K562 (cell line): ENCODE data around the gene GFI1B. TPM values are rescaled to one million over a fixed set of nuclear protein-coding genes. Genes with fewer than 3 reads are reported as not detected.

Experiments
- BRD4 ChIP-seq: fragments of 200-600 bp; sonication (generic); IDR thresholded peaks from 2 replicates; pipeline ENCODE4 v1.6.1; 2017; ENCODE audit warnings: inconsistent platforms
- CREM ChIP-seq: IDR thresholded peaks from 2 replicates; pipeline ENCODE4 v1.6.1; 2014; ENCODE audit warnings: antibody characterized with exemption, low read depth
- ELK1 ChIP-seq: sonication (generic); formaldehyde crosslinking; IDR thresholded peaks from 2 replicates; pipeline ENCODE4 v1.8.1; 2022; ENCODE audit warnings: missing genetic modification reagents
- FOXK1 ChIP-seq: sonication (generic); formaldehyde crosslinking; IDR thresholded peaks from 2 replicates; pipeline ENCODE4 v1.8.0; 2022; ENCODE audit warnings: missing genetic modification reagents, mild to moderate bottlenecking, borderline replicate concordance
- ID3 ChIP-seq, 2 experiments: fragments of 250-450 bp in 1 of 2; fragments of 450-650 bp in 1 of 2; sonication (Bioruptor Pico) in 1 of 2; IDR thresholded peaks; 2 replicates each; pipeline versions ENCODE4 v1.6.1 to v1.8.0; 2016 to 2021; ENCODE audit warnings: mild to moderate bottlenecking in 2 of 2, moderate library complexity in 2 of 2, missing compliant biosample characterization in 1 of 2, missing genetic modification characterization in 1 of 2
- KDM4B ChIP-seq, 2 experiments: fragments of 450-650 bp in 1 of 2; sonication (generic) in 1 of 2; IDR thresholded peaks; 2 replicates each; pipeline ENCODE4 v1.6.1; 2016 to 2017; ENCODE audit warnings: borderline replicate concordance in 2 of 2, antibody characterized with exemption in 1 of 2, low read depth in 1 of 2, mild to moderate bottlenecking in 1 of 2
- L3MBTL2 ChIP-seq: fragments of 450-650 bp; IDR thresholded peaks from 2 replicates; pipeline ENCODE4 v1.6.1; 2016; ENCODE audit warnings: mild to moderate bottlenecking, moderate library complexity
- MEIS2 ChIP-seq: fragments of 450-650 bp; IDR thresholded peaks from 2 replicates; pipeline ENCODE4 v1.6.1; 2014; ENCODE audit warnings: mild to moderate bottlenecking; ENCODE audit not compliant: partially characterized antibody
- MTA2 ChIP-seq: fragments of 450-650 bp; IDR thresholded peaks from 2 replicates; pipeline ENCODE4 v1.6.1; 2016; ENCODE audit warnings: low read depth
- NR1H2 ChIP-seq: sonication (generic); formaldehyde crosslinking; IDR thresholded peaks from 2 replicates; pipeline ENCODE4 v1.4.0; 2020; ENCODE audit warnings: mild to moderate bottlenecking, missing genetic modification reagents
- POLR2A ChIP-seq: fragments of 450-650 bp; conservative IDR thresholded peaks from 2 replicates; pipeline ENCODE4 v1.6.1; 2016
- RFX1 ChIP-seq: fragments of 450-650 bp; IDR thresholded peaks from 2 replicates; pipeline ENCODE4 v1.6.1; 2016; ENCODE audit warnings: mild to moderate bottlenecking, moderate library complexity
- SIN3A ChIP-seq, 2 experiments: fragments of 150-350 bp in 1 of 2; IDR thresholded peaks; 2 replicates each; pipeline ENCODE4 v1.6.1; 2011 to 2016; ENCODE audit warnings: borderline replicate concordance in 2 of 2, low read depth in 2 of 2, low read length in 2 of 2, mild to moderate bottlenecking in 2 of 2, moderate library complexity in 2 of 2; ENCODE audit not compliant: control insufficient read depth in 1 of 2
- SOX6 ChIP-seq: fragments of 450-650 bp; IDR thresholded peaks from 2 replicates; pipeline ENCODE4 v1.6.1; 2014; ENCODE audit warnings: mild to moderate bottlenecking
- ZNF282 ChIP-seq: sonication (generic); formaldehyde crosslinking; IDR thresholded peaks from 2 replicates; pipeline ENCODE4 v1.8.1; 2023; ENCODE audit warnings: missing genetic modification reagents
- ZNF316 ChIP-seq: fragments of 450-650 bp; IDR thresholded peaks from 2 replicates; pipeline ENCODE4 v1.6.1; 2016
- polyA plus RNA-seq, 8 experiments: library from polyadenylated mRNA; depleted of rRNA in 4 of 8; stranded (reverse) in 5 of 8; unstranded in 3 of 8; fragments of >200 nt; fragmentation: Nextera tagmentation in 2 of 8; fragmentation: Illumina TruSeq in 1 of 8; extraction: Ambion mirVana in 2 of 8; extraction: Trizol in 1 of 8; gene quantifications; 2 replicates each; pipeline versions ENCODE4 v1.2.1 to v1.2.3, GENCODE V29; 2011 to 2014; ENCODE audit warnings: inconsistent platforms in 1 of 8, missing spikeins in 1 of 8
- total RNA-seq, 7 experiments: library from RNA; depleted of rRNA in 6 of 7; stranded (reverse); fragments of >200 nt in 6 of 7; fragmentation: Illumina TruSeq in 2 of 7; extraction: Trizol in 2 of 7; gene quantifications; 2 replicates each; pipeline versions ENCODE4 v1.2.1 to v1.2.3, GENCODE V29; 2011 to 2021; ENCODE audit warnings: low replicate concordance in 1 of 7
- TF ChIP-seq, protein P1 (sequence below): fragments of 450-650 bp; IDR thresholded peaks from 2 replicates; pipeline ENCODE4 v1.6.1; 2016; ENCODE audit warnings: low read depth
- TF ChIP-seq, protein P2 (sequence below): fragments of 450-650 bp; conservative IDR thresholded peaks from 2 replicates; pipeline ENCODE4 v1.6.1; 2016; ENCODE audit warnings: missing genetic modification characterization, low read depth, mild to moderate bottlenecking, missing compliant biosample characterization, moderate library complexity

Gene GFI1B
- total and polyA plus RNA-seq, 9 of the 15 experiments (the other 6 are each of a cell fraction or from before 2014, with no cell fraction given): 8.0 to 75.7 (median 34.5) TPM

DNA sequence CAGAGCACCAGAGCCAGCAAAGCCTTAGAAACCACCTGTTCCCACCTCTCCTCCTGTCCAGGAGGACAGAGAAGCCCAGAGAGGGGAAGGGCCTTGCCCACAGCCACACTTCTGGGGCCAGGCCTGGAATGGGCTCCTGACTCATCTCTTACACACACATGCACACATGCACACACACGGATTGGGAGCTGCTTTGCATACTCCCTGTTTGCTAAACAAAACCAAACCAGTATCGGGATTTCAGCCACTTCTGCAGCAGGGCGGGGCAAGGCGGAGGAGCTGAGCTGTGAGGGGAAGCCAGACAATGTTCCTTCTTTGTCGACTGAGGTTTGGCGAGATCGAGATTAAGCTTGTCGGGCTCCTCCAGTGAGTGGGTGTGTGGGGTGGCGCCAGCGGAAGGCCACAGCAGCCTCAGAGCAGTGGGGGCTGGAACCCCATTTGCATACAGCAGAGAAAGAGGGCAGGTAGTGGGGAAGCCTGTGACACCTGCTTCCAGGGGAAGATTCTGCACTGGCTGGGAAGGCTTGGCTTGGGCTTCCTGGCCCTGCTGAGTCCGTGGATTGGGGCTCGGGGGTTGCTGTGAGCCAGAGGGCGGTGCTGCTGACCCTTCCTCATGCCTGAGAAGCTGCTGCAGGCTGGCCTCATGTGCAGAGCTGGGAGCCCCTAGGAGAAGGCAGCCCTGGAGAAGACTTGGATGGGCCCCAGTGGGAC, 16.1 kb downstream of the GFI1B start (continued):
- TF ChIP-seq, protein P1, sequence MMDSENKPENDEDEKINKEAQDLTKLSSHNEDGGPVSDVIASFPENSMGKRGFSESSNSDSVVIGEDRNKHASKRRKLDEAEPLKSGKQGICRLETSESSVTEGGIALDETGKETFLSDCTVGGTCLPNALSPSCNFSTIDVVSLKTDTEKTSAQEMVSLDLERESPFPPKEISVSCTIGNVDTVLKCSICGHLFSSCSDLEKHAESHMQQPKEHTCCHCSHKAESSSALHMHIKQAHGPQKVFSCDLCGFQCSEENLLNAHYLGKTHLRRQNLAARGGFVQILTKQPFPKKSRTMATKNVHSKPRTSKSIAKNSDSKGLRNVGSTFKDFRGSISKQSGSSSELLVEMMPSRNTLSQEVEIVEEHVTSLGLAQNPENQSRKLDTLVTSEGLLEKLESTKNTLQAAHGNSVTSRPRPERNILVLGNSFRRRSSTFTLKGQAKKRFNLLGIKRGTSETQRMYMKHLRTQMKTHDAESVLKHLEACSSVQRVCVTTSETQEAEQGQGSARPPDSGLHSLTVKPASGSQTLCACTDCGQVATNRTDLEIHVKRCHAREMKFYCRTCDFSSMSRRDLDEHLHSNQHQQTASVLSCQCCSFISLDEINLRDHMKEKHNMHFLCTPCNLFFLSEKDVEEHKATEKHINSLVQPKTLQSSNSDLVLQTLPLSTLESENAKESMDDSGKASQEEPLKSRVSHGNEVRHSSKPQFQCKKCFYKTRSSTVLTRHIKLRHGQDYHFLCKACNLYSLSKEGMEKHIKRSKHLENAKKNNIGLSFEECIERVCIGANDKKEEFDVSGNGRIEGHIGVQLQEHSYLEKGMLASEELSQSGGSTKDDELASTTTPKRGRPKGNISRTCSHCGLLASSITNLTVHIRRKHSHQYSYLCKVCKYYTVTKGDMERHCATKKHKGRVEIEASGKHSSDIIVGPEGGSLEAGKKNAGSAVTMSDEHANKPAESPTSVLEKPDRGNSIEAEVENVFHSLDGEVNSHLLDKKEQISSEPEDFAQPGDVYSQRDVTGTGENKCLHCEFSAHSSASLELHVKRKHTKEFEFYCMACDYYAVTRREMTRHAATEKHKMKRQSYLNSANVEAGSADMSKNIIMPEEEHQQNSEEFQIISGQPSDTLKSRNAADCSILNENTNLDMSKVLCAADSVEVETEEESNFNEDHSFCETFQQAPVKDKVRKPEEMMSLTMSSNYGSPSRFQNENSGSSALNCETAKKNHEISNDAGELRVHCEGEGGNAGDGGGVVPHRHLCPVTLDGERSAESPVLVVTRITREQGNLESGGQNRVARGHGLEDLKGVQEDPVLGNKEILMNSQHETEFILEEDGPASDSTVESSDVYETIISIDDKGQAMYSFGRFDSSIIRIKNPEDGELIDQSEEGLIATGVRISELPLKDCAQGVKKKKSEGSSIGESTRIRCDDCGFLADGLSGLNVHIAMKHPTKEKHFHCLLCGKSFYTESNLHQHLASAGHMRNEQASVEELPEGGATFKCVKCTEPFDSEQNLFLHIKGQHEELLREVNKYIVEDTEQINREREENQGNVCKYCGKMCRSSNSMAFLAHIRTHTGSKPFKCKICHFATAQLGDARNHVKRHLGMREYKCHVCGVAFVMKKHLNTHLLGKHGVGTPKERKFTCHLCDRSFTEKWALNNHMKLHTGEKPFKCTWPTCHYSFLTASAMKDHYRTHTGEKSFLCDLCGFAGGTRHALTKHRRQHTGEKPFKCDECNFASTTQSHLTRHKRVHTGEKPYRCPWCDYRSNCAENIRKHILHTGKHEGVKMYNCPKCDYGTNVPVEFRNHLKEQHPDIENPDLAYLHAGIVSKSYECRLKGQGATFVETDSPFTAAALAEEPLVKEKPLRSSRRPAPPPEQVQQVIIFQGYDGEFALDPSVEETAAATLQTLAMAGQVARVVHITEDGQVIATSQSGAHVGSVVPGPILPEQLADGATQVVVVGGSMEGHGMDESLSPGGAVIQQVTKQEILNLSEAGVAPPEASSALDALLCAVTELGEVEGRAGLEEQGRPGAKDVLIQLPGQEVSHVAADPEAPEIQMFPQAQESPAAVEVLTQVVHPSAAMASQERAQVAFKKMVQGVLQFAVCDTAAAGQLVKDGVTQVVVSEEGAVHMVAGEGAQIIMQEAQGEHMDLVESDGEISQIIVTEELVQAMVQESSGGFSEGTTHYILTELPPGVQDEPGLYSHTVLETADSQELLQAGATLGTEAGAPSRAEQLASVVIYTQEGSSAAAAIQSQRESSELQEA: no peak
- TF ChIP-seq L3MBTL2 (peak; percentile 43; the same call in 1 of the 2 replicates), POLR2A (no peak), SIN3A (IDR thresholded peaks at IDR 0.05; ENCODE audit: borderline replicate concordance in 2 of 2, control insufficient read depth in 1 of 2, low read depth in 2 of 2, low read length in 2 of 2) (no peak), KDM4B (IDR thresholded peaks at IDR 0.05; ENCODE audit: borderline replicate concordance in 2 of 2, low read depth in 1 of 2) (peak in 1 of 2 experiments; percentile 71; a peak in 1 of 4 replicates), ZNF316 (no peak), MTA2 (peak; percentile 62; the same call in 1 of the 2 replicates), ZNF282 (CRISPR knock-in tag) (no peak), BRD4 (no peak), SOX6 (peak; percentile 96), ID3 (CRISPR knock-in tag; IDR thresholded peaks at IDR 0.05) (no peak), ID3 (tag; IDR thresholded peaks at IDR 0.05) (no peak), ELK1 (no peak), NR1H2 (CRISPR knock-in tag) (no peak), RFX1 (no peak), FOXK1 (CRISPR knock-in tag) (0 out of 2 replicates have a peak, but pooled peaks have one; percentile 40), MEIS2 (no peak), CREM (peak; percentile 76)
- TF ChIP-seq, protein P2, sequence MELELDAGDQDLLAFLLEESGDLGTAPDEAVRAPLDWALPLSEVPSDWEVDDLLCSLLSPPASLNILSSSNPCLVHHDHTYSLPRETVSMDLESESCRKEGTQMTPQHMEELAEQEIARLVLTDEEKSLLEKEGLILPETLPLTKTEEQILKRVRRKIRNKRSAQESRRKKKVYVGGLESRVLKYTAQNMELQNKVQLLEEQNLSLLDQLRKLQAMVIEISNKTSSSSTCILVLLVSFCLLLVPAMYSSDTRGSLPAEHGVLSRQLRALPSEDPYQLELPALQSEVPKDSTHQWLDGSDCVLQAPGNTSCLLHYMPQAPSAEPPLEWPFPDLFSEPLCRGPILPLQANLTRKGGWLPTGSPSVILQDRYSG: no peak
